Measurements from ENCODE around the gene NRIP3. TPM values are rescaled to one million over a fixed set of nuclear protein-coding genes. Genes with fewer than 3 reads are reported as not detected.

Gene NRIP3
- total RNA-seq, 1 experiment from 2014 or later = not detected

GRCh38 chr11:9008011-9008550, 4.3 kb upstream of the NRIP3 start:
- no peak overlapping the region for H2AFZ ChIP-seq (ENCODE audit: low read length)
- no peak overlapping the region for H3K4me3 ChIP-seq (ENCODE audit: low read length)
- H3K9me3 ChIP-seq (ENCODE audit: low read length) = no peaks in the 10 kb centered on the region
- no peaks in the 10 kb centered on the region for H3K36me3 ChIP-seq (ENCODE audit: low read depth, low read length)
- no peaks in the 10 kb centered on the region for H3K9me2 ChIP-seq (replicated peaks; ENCODE audit: low read length)
- no peak for ATAC-seq
- H3F3A ChIP-seq (ENCODE audit: low read length, unreplicated experiment) = no peaks in the 10 kb centered on the region
- no peak for DNase-seq
- no peak overlapping the region for H3K9ac ChIP-seq (ENCODE audit: low read length)
- no peaks in the 10 kb centered on the region for H3K4me1 ChIP-seq (ENCODE audit: insufficient read depth, low read length)
- H3K4me2 ChIP-seq (ENCODE audit: low read length) = no peak overlapping the region
- no TSS peak for BruUV-seq (replicated peaks)
- H3K27ac ChIP-seq (ENCODE audit: low read length) = no peak overlapping the region
- H3K79me2 ChIP-seq (ENCODE audit: low read length) = no peaks in the 10 kb centered on the region
- TF ChIP-seq EZH2phosphoT487 (IDR thresholded peaks at IDR 0.05; ENCODE audit: borderline replicate concordance, low read length) (no peak), EZH2 (IDR thresholded peaks at IDR 0.05; ENCODE audit: low read length, unreplicated experiment) (no peak), CTCF (conservative IDR thresholded peaks at IDR 0.05; ENCODE audit: low read depth, low read length) (no peak)
- CTCF ChIA-PET = no interaction called here
- POLR2A ChIA-PET (ENCODE audit: unreplicated experiment) = no interaction called here
- no peaks in the 10 kb centered on the region for H3K27me3 ChIP-seq (ENCODE audit: low read length)
- intact Hi-C loops (cut with micrococcal nuclease) = no loop called here
- no peaks in the 10 kb centered on the region for H4K20me1 ChIP-seq (ENCODE audit: low read length)

- Histone ChIP-seq H3K9me2 (replicated peaks; ENCODE audit: low read length) (no peaks in the 10 kb centered on the region), H4K20me1 (ENCODE audit: low read length) (no peaks in the 10 kb centered on the region), H3K79me2 (ENCODE audit: low read length) (no peaks in the 10 kb centered on the region), H3K4me2 (ENCODE audit: low read length) (no peak overlapping the region), H3F3A (ENCODE audit: low read length, unreplicated experiment) (no peaks in the 10 kb centered on the region), H3K9me3 (ENCODE audit: low read length) (no peaks in the 10 kb centered on the region), H3K4me1 (ENCODE audit: insufficient read depth, low read length) (peaks cover 9% of the 10 kb centered on the region; the same call in 1 of the 2 replicates), H3K9ac (ENCODE audit: low read length) (no peak overlapping the region), H3K36me3 (ENCODE audit: low read depth, low read length) (no peaks in the 10 kb centered on the region), H3K27ac (ENCODE audit: low read length) (no peak overlapping the region), H3K4me3 (ENCODE audit: low read length) (no peak overlapping the region), H3K27me3 (ENCODE audit: low read length) (no peaks in the 10 kb centered on the region), H2AFZ (ENCODE audit: low read length) (no peak overlapping the region)
- TF ChIP-seq CTCF (conservative IDR thresholded peaks at IDR 0.05; ENCODE audit: low read depth, low read length) (no peak), EZH2phosphoT487 (IDR thresholded peaks at IDR 0.05; ENCODE audit: borderline replicate concordance, low read length) (no peak), EZH2 (IDR thresholded peaks at IDR 0.05; ENCODE audit: low read length, unreplicated experiment) (no peak)
- DNase-seq (no peak), ATAC-seq (no peak)
- intact Hi-C loops (cut with micrococcal nuclease) = no loop called here
- ChIA-PET CTCF (no interaction called here), POLR2A (ENCODE audit: unreplicated experiment) (no interaction called here)
- no TSS peak for BruUV-seq (replicated peaks)
Observed at GRCh38 chr11:9005087-9005486, 1.3 kb upstream of the NRIP3 start.

- H3F3A ChIP-seq (ENCODE audit: low read length, unreplicated experiment) = no peaks in the 10 kb centered on the region
- ATAC-seq = no peak
- CTCF ChIA-PET = no interaction called here
- no peaks in the 10 kb centered on the region for H3K9me3 ChIP-seq (ENCODE audit: low read length)
- no peaks in the 10 kb centered on the region for H3K9me2 ChIP-seq (replicated peaks; ENCODE audit: low read length)
- BruUV-seq (replicated peaks) = no TSS peak
- no peak overlapping the region for H3K27ac ChIP-seq (ENCODE audit: low read length)
- intact Hi-C loops (cut with micrococcal nuclease) = no loop called here
- POLR2A ChIA-PET (ENCODE audit: unreplicated experiment) = no interaction called here
- no peak overlapping the region for H3K4me2 ChIP-seq (ENCODE audit: low read length)
- no peak overlapping the region for H3K4me3 ChIP-seq (ENCODE audit: low read length)
- H3K79me2 ChIP-seq (ENCODE audit: low read length) = no peaks in the 10 kb centered on the region
- H3K4me1 ChIP-seq (ENCODE audit: insufficient read depth, low read length) = peaks cover 9% of the 10 kb centered on the region; the same call in 1 of the 2 replicates
- H3K9ac ChIP-seq (ENCODE audit: low read length) = no peak overlapping the region
- no peaks in the 10 kb centered on the region for H3K27me3 ChIP-seq (ENCODE audit: low read length)
- no peaks in the 10 kb centered on the region for H4K20me1 ChIP-seq (ENCODE audit: low read length)
- H3K36me3 ChIP-seq (ENCODE audit: low read depth, low read length) = no peaks in the 10 kb centered on the region
- no peak overlapping the region for H2AFZ ChIP-seq (ENCODE audit: low read length)
- TF ChIP-seq EZH2phosphoT487 (IDR thresholded peaks at IDR 0.05; ENCODE audit: borderline replicate concordance, low read length) (no peak), CTCF (conservative IDR thresholded peaks at IDR 0.05; ENCODE audit: low read depth, low read length) (no peak), EZH2 (IDR thresholded peaks at IDR 0.05; ENCODE audit: low read length, unreplicated experiment) (no peak)
- no peak for DNase-seq
Observed at GRCh38 chr11:9004183-9004926, 554 bp upstream of the NRIP3 start.

Measured in PC-3 (cell line).